Central memory CD8-positive, alpha-beta T cell (primary cell): Measurements from ENCODE around the gene ZNF541.
"Not testable (repeated sequence)": the region's sequence is repeated elsewhere in the genome, so short reads cannot be mapped to it uniquely, and the experiment has no call there.

ENCODE experiments used
- ATAC-seq: fragments of 150-1000 bp; cut with Tn5 transposase; replicated peaks from 2 replicates; pipeline ENCODE4 v1.10.0; 2022; ENCODE audit warnings: mild to moderate bottlenecking, moderate FRiP score, moderate number of reproducible peaks; ENCODE audit not compliant: poor library complexity, severe bottlenecking; ENCODE audit errors: extremely low read depth
- DNase-seq, 2 donors: peaks; one replicate each; pipeline ENCODE4 v3.0.0; 2021; ENCODE audit warnings: low spot score in 2 of 2
- H3K27ac Mint-ChIP-seq: one replicate; pipeline ENCODE4 v1.8.0; 2022; ENCODE audit warnings: low read depth, mild to moderate bottlenecking, moderate library complexity, mixed read lengths
- H3K27me3 Mint-ChIP-seq: one replicate; pipeline ENCODE4 v1.8.0; 2022; ENCODE audit warnings: mixed read lengths
- H3K36me3 Mint-ChIP-seq: one replicate; pipeline ENCODE4 v1.8.0; 2022; ENCODE audit warnings: mild to moderate bottlenecking, moderate library complexity, mixed read lengths; ENCODE audit not compliant: insufficient read depth
- H3K4me1 Mint-ChIP-seq: one replicate; pipeline ENCODE4 v1.8.0; 2022; ENCODE audit warnings: mixed read lengths
- H3K4me3 Mint-ChIP-seq: one replicate; pipeline ENCODE4 v1.8.0; 2022; ENCODE audit warnings: mild to moderate bottlenecking, moderate library complexity, mixed read lengths
- H3K9me3 Mint-ChIP-seq: one replicate; pipeline ENCODE4 v1.8.0; 2022; ENCODE audit warnings: mixed read lengths

Gene ZNF541

DNA sequence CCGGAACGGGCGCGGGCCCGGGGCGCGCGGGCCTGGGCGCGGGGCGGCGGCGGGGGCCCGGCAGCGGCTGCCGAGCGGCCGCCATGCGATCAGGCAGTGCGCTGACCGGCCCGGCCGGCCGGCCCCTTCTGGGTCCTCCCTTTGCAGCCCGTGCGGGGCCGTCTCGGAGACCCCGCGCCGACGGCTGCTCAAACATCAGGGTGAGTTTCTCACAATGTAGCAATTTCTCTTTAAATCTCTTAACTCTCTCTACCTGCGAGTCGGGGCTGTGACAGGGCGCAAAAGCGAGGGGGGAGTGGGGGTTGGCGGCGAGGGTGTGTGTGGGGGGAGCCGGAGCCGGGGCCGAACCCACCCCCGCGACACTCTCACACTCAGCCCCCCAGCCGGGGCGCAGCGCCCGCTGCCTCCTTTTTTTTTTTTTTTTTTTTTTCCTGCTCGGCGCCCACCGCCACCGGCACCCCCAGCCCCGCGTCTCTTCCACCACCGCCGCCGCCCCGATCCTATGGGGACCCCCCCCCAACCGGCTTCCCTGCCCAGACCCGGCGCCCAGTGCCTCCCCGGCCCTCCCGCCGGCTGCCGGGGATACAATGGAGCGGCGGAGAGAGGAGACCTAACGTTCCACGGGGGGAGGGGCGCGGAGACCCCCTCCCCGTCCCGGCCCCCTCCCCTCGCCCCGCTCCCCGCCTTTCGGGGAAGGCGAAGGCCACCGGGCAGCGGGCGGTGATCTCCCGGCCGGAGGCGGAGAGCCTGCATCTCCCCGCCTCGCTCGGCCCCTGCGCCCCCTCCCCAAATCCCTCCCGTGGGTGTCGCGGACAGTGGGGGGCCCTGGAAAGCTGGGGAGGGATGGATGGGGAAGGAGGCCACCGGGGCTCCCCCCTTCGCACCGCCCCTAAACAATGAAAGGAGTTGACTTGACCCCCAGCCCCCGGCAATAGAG, 36.3 kb upstream of the ZNF541 start, which contains the start of gene BICRA:
TSS of gene BICRA (plus strand) at position 166 of the 937 bp plus-strand sequence. CDS start 64,441 bp downstream, outside the sequence.
- Mint-ChIP-seq H3K4me1 (peaks cover 43% of the 10 kb centered on the region), H3K36me3 (peaks cover 12% of the 10 kb centered on the region), H3K27ac (peak within 1 kb of the TSS; percentile 83), H3K9me3 (no peaks in the 10 kb centered on the region), H3K4me3 (peak within 1 kb of the TSS; percentile 87), H3K27me3 (no peaks in the 10 kb centered on the region)
- ATAC-seq (peak; percentile 74), DNase-seq (peak; percentile 66 to 80)

DNA sequence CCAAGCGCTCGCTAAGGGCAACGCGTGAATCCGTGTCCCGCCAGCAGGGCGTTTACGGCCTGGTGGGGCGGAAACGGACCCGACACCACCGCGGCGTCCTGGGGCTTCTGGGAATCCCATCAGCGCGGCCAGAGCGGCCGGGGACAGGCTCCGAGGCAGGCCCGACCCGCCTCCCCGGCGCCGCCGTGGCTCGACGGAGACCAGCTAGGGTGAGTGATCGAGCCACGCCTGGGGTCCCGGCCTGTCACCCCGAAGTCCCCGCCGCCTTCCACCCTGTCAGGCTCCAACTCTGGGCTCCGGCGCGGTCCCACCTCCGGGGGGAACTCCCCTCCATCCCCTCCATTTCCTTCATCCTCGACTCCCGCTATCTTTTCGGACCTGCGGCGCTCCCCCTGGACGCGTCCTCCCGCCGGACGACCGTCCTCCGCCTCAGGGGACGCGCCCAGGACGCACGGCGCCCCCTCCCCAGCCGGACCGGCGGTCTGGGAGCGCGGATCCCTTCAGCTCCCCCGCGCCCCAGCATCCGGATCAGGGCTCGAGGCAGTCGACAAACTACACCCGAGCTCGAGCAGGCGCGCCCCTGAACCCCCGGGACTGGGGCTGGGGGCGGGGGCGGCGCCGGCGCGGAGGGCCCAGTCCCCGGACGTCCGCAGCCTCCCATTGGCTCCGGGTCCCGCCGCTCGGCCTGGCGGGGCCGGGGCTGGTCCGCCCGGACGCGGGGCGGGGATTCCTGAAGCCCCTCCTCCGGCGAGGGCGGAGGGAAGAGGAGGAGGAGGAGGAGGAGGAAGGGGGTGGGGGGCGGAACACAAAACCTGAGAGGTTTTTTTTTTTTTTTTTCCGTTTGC, 35.3 kb upstream of the ZNF541 start:
- no peaks in the 10 kb centered on the region for H3K9me3 Mint-ChIP-seq

GRCh38 chr19:47607564-47608073, 34.7 kb upstream of the ZNF541 start:
- no peak overlapping the region for H3K27ac Mint-ChIP-seq
- H3K36me3 Mint-ChIP-seq = peaks cover 12% of the 10 kb centered on the region
- H3K27me3 Mint-ChIP-seq = peaks cover 6% of the 10 kb centered on the region
- H3K4me1 Mint-ChIP-seq = peaks cover 29% of the 10 kb centered on the region
- H3K4me3 Mint-ChIP-seq = peak overlapping the region; percentile 87
- ATAC-seq (no peak), DNase-seq (no peak)
- no peaks in the 10 kb centered on the region for H3K9me3 Mint-ChIP-seq

More for the DNA sequence above, 35.3 kb upstream of the ZNF541 start:
- H3K4me3 Mint-ChIP-seq = peak overlapping the region; percentile 87
- H3K36me3 Mint-ChIP-seq = peaks cover 12% of the 10 kb centered on the region
- peak; percentile 87 for ATAC-seq
- peaks cover 36% of the 10 kb centered on the region for H3K4me1 Mint-ChIP-seq
- peak overlapping the region; percentile 83 for H3K27ac Mint-ChIP-seq
- DNase-seq = peak; percentile 95 to 96
- peaks cover 6% of the 10 kb centered on the region for H3K27me3 Mint-ChIP-seq

GRCh38 chr19:47603706-47604565, 31.0 kb upstream of the ZNF541 start:
- Mint-ChIP-seq H3K4me3 (no peak overlapping the region), H3K27ac (no peak overlapping the region), H3K27me3 (peaks cover 6% of the 10 kb centered on the region), H3K9me3 (no peaks in the 10 kb centered on the region), H3K36me3 (peaks cover 10% of the 10 kb centered on the region), H3K4me1 (peaks cover 20% of the 10 kb centered on the region)
- ATAC-seq (no peak), DNase-seq (no peak)

DNA sequence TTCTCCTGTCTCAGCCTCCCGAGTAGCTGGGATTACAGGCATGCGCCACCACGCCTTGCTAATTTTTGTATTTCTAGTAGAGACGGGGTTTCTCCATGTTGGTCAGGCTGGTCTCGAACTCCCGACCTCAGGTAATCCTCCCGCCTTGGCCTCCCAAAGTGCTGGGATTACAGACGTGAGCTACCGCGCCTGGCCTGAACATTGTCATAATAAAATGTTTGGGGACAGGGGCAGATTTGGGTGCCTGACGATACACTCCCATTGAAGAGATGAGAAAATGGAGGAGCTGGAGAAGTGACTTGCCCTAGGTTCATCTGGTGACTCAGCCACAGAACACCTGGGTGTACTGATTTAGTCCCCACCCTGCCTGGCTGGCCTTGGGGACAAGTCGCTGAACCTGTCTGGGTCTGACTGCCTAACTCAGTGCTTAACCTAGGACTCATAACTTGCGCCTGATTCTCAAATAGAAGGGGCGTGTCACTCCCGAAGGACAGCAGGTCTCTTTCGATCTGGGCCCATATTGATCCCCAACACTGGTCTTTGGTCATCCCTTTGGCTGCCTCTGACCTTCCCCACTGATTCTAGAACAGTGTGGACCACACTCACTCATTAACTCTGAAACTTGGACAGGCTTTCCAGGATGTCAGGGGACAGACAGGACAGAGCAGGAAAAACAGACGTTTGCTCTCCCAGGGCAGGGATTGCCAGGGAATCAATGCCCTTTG, 28.4 kb upstream of the ZNF541 start:
- DNase-seq = no peak
- Mint-ChIP-seq H3K4me1 (peaks cover 9% of the 10 kb centered on the region), H3K9me3 (no peaks in the 10 kb centered on the region), H3K36me3 (peaks cover 5% of the 10 kb centered on the region), H3K27ac (peak overlapping the region; percentile 84), H3K4me3 (peak overlapping the region; percentile 85), H3K27me3 (peaks cover 6% of the 10 kb centered on the region)
- ATAC-seq = no peak

- Mint-ChIP-seq H3K36me3 (peaks cover 5% of the 10 kb centered on the region), H3K9me3 (no peaks in the 10 kb centered on the region), H3K4me1 (peaks cover 16% of the 10 kb centered on the region), H3K27me3 (peaks cover 6% of the 10 kb centered on the region), H3K4me3 (peak overlapping the region; percentile 85), H3K27ac (peak overlapping the region; percentile 84)
- DNase-seq = peak; percentile 91 to 98
- peak; percentile 99 for ATAC-seq
Observed at GRCh38 chr19:47600246-47601179, 27.6 kb upstream of the ZNF541 start.

- H3K9me3 Mint-ChIP-seq, H3K27me3 Mint-ChIP-seq, H3K36me3 Mint-ChIP-seq, ATAC-seq, DNase-seq: not testable (repeated sequence)
- H3K27ac Mint-ChIP-seq = peak overlapping the region; percentile 84
- peaks cover 16% of the 10 kb centered on the region for H3K4me1 Mint-ChIP-seq
- H3K4me3 Mint-ChIP-seq = peak overlapping the region; percentile 85
Observed at GRCh38 chr19:47599671-47600245, 26.8 kb upstream of the ZNF541 start.

DNA sequence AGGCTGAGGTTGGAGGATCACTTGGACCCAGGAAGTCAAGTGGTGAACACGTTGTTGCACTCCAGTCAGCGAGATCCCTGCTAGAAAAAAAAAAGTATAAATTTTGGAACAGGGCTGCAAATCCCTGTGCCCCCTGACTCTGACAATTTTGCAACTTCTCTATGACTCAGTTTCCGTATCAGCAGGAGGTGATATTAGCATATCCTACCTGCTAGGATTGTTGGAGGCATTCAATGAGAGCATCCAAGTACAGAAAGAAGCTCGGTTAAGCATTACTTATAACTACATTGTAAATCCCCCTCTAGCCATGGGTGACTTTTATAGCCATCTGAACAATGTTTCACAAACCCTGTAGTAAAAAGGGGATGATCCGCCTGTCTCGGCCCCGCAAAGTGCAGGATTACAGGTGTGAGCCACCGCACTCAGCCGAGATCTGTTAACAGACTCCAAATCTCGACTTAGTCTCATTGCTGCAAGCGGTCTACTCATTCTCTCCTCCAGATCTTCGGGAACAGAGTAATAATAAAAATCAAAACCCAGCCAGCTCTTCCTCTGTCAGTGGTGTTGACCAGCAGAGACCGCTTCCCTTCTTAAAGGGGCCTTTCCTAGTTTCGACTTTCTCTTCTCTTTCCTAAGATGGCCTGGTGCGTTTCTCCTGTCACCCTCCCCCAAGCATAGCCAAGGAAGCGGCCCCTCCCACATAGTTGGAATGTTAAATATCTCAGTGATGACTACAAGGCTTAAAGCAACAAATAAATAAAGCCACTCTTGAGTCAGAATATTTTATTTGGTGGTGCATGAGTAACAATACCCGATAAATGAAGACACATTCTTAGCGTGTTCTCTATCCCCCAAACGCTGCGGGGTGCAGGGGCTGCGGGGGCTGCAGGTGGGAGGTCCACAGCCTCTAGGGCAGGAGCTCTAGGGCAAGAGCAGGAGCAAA, 25.7 kb upstream of the ZNF541 start:
- no peak overlapping the region for H3K27ac Mint-ChIP-seq
- H3K4me3 Mint-ChIP-seq = no peak overlapping the region
- ATAC-seq = no peak

GRCh38 chr19:47595944-47596343, 23.0 kb upstream of the ZNF541 start:
- ATAC-seq (no peak), DNase-seq (no peak)
- H3K4me3 Mint-ChIP-seq = no peak overlapping the region
- no peaks in the 10 kb centered on the region for H3K9me3 Mint-ChIP-seq
- peak overlapping the region; percentile 33 for H3K27ac Mint-ChIP-seq
- peaks cover 16% of the 10 kb centered on the region for H3K4me1 Mint-ChIP-seq
- H3K27me3 Mint-ChIP-seq = no peaks in the 10 kb centered on the region
- H3K36me3 Mint-ChIP-seq = peaks cover 5% of the 10 kb centered on the region

More for the DNA sequence above, 25.7 kb upstream of the ZNF541 start:
- Mint-ChIP-seq H3K4me1 (peaks cover 16% of the 10 kb centered on the region), H3K36me3 (peaks cover 5% of the 10 kb centered on the region), H3K9me3 (no peaks in the 10 kb centered on the region), H3K27me3 (peaks cover 3% of the 10 kb centered on the region)
- DNase-seq = no peak
